Islet precursor cell (in vitro differentiated cells): ENCODE data around the gene CDH12.

Experiments used
- DNase-seq: peaks from one replicate; pipeline ENCODE4 v3.0.0-alpha.2; 2018

Gene CDH12

DNA sequence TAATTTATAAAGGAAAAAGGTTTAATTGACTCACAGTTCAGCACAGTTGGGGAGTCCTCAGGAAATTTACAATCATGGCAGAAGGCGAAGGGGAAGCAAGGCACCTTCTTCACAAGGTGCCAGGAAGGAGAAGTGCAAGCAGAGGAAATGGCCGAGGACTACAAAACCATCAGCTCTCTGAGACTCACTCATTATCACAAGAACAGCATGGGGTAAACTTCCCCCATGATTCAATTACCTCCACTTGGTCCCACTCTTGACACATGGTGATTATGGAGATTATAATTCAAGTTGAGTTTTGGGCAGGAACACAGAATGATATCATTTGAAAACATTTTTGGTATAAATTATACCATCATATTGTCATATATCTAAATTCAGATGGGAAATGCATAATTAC lies 934.7 kb downstream of the CDH12 start:
- DNase-seq: no peak

DNA sequence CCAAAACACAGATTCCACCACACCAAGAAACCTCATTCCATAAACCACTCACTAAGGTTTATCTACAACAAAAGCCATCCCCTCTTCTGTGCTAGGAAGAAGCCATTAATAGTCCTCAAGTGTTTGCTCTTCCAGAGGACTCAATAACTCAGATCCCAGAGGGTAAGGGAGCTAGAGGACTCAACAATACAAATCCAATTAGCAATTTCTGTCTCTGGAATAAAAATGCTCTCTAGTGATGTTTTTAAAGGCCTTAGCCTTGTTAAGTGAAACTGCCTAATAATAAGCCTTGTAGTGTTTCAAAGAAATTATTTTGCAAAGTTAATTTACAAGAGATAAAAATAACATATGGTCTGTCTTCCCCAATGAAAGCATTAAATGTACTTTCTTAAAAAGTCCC lies 942.4 kb downstream of the CDH12 start:
- no peak for DNase-seq

DNA sequence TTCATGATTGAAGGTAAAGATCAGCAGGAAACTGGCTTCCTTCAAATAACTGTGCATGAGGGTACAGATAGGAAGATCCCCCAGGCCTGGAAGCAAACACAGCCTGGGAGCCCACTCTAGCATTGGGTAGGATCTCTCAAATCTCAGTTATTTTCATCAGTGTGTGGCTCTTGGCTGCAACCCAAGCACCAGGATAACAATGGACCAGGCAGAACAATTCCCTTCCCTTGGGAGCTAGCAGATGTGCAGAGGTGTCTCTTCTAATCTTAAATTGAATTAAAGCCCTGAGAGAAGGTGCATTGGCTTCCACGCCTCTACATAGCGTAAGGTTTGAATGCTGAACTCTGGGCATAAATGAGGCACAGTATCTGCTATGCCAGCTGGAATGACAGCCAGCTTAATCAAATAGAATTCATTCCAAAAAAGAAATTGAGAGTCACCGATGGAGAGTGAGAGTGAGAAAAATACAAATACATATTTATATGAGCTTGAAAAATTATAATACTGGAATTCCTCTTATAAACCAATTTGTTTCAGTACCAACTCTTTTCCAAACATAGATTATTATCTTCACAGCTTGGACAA lies 957.3 kb downstream of the CDH12 start:
- no peak for DNase-seq

DNA sequence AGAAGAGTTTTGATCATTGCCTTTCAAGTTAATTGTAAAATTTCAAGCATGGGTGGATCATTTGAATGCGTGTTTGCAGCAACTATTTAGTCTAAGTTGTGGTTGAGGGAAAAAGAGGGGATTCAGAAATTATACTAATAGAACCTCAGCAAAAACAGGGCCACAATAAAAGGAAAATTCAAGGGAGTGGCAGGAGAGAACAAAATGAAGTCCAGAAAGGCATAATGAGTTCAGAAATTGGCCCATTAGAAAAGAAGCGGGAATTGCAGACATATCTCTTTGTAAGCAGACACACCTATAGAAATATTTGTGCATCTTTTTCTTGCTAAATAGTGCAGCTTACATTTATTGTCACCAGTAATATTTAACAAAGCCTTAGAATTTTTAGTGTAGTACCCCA lies 960.0 kb downstream of the CDH12 start:
- no peak for DNase-seq

DNA sequence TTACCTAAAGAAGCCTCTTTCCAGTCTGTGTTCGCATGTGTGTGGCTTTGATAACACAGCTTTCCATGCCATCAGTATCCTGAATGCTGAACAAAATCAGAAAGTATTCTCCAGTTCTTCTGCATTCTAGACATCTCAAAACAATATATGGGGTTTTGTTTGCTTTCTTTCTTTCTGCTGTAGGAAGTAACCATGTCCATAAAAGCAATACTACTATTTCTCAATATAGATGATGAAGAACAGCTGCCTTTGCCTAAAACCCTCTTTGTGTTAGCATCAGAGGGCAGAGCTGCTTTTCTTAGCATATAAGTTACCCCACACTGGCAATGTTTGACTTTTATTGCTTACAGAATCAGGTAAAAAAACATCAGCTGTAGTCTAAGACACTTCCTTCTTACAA lies 963.6 kb downstream of the CDH12 start:
- DNase-seq: no peak

DNA sequence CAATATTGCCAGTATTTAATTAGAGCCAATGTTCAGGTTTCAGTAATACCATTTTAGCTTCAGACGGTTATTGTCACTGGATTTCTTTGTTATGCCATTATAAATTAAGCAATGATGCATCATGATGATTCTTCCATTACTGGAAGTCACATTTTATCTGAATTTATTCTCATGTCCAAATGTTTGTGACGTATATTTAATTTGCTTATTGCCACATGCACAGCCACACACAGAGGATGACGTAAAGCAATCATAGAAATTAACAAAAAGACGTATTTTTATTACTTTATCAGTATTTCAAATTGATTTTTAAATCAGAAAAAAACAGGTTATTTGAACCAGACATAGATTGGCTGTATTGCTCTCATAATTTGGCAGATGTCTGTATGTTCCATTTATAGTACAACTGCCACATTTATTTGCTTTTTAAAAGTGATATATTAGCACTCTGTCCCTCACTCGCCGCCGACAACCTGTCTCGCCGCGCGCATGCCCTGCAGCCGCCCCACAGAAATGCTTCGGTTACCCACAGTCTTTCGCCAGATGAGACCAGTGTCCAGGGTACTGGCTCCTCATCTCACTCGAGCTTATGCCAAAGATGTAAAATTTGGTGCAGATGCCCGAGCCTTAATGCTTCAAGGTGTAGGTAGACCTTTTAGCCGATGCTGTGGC lies 970.9 kb downstream of the CDH12 start:
- DNase-seq: no peak

DNA sequence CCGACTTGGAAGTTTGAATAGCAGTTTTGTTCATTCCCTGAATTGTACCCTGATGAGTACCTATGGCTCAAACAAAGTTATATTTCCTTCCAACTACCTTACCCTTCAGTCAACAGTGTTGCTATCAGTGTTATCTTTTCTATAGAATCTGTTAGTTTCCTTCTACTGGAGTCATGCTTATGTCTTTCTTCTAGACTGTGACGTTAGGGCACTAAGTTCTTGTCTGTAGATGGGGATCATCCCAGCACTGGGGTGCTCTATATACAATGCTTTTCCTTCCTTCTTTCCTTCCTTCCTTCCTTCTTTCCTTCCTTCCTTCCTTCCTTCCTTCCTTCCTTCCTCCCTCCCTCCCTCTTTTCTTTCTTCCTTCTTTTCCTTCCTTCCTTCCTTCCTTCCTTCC lies 973.0 kb downstream of the CDH12 start:
- DNase-seq: no peak

DNA sequence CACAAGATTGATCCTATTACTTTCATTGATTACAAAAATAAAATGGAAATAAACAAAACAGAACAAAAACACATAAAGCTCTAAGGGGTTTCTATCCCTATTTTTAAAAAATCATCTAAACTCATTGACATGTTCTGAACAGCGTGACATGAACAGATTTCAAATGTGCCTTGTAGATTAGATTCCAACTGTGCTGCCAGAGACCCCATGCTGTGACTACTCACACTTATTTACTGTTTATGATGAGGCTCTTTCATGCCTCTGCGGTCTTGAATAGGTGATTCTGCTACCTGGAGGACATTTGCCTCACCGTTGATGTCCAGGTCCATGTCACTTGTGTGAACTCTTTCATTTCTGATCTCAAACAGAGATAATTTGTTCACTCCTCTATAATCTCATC lies 990.2 kb downstream of the CDH12 start:
- no peak for DNase-seq

DNA sequence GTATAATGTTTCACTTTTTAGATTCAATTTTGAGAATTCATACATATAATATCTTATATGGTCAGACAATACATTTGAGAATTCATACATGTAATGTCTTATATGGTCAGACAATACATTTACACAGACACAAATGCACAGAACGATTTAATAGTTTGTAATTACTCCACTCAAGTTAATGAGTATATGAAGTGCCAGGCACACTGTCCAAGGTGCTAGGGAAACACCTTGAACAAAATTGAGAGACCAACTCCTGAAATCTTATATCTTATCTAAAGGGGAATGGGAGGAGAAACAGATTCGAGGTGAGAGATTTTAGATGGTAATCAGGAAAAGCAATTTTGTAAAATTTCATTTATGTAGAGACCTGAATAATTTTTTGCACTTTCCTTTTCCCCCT lies 994.7 kb downstream of the CDH12 start:
- no peak for DNase-seq

DNA sequence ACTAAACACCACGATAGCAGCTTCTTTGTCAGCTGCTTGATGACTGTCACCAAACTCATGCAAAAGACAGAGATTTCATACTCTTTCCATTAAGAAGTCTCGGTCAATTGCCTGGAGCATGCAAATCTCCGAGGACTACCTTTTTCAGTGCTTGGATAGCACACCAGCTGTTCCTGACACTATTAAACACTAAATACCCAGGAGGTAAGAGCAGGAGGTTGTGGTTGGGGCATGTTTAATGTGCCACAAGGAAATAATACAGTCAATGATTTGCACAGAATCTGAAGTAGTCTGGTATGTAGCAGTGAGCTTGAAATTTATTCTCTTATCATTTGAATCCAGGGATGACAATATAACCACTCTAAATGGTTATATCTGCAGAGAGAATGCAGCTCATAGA lies 996.2 kb downstream of the CDH12 start:
- no peak for DNase-seq

DNA sequence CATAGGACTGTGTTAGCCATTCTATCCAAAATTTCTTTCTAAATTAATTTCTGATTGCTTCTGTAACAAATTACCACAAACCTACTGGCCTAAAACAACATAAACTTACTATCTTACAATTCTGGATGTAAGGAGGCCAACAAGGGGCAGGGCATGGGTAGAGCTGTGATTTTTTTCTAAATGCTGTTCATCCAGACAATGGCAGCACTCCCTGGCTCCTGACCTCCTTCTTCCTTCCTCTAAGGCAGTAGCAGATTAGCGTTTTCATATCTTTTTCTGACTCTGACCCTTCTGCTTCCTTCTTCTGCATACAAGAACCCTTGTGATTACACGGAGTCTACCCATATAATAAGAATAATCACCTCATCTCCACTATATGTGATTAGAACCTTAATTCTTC lies 1005.8 kb downstream of the CDH12 start:
- no peak for DNase-seq

DNA sequence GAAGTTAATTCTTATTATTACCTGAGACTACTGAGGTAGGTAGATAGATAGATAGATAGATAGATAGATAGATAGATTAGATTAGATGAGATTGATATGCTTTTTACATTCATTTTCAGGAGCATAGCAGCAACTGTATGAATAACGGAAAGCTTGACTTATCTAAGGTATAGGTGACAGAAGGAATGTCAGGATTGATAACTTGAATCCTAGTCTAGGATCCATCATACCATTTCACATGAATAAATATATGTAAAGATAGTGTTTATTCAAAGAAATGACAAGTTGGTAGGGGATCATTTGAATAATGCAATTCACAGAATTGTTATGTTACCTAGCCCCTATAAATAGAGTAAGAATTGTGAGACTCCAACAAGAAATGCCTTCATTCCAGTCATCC lies 1008.2 kb downstream of the CDH12 start:
- DNase-seq: no peak

DNA sequence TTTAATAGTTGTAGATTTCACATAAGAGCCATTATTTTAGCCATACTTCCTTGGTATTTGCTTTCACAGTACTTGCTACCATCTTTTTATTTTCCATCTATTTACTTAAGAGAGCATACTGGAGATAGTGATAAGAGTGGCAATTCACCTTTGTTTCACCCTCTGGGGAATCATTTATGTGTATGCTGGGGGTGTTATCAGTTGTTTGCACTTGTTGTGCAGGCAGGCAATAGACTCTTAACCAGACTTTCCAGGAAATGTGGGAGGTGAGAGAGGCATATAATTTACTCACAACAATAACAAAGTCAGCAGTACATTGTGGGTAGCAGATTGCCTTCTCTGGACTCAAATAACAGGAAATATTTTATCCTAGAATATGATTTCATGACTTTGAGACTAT lies 1018.3 kb downstream of the CDH12 start:
- no peak for DNase-seq

DNA sequence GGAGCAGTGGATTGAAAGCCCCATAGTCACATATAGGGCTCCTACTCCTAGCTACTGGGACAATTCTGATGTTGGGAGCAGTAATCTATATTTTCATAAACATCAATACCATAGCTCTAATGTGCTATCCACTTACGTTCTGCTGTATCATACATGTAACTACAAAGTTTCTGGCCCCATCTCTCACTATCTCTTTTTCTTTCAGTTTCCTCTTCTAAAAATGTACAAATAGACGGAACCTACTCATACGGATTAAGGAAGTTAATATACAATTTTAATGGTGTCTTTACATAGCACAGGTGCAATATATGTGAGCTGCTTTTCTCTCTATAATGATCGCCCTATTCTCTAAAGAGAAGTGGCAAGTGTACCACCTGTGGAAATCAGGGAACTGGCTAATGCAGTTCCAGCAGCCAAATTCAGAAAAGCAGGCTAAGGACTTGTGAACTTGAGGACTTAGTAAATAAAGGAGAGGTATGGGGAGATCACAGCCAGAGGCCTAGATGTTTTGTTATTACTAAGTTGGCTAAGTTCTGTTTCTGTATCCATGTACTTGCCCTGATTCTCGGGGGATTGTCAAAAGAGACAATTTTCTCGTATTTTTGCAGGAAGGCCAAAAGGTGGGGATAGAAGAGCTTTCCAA lies 1021.9 kb downstream of the CDH12 start:
- no peak for DNase-seq

DNA sequence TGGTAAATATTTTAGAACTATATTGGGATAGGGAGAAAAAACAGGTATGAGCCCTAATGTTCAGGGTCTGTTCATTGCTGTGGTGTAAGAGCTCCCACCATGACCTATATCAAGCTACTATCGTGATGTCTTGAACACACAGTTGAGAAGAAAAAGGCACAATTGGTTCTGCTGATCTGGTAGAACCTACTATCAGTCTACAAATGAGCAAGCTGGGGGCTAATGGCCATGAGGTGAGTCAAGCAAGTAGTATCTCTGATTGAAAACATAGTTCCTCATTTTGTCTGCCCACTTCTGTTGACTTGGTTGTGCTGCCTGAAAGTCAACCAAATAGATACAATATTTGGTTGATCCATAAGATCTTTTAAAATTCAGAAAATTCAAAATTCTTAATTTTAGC lies 1026.3 kb downstream of the CDH12 start:
- no peak for DNase-seq

DNA sequence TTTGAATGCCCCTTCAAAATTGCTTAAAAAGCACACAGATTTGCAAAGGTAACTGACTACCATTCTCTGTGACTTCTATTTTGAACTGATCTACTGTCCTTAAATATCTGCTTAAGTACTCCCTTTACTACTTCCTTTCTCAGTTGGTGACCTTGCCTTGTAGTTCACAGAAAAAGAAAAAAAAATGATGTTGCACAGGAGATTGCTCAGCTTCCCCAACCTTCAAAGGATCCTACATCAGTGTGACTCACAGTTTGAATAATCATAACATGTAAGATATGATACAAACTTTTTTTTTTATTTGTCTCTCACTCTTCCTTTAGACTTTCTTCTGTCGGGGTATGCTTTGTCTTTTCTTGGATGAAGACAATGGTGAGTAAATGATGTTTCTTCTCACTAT lies 1029.6 kb downstream of the CDH12 start:
- no peak for DNase-seq

DNA sequence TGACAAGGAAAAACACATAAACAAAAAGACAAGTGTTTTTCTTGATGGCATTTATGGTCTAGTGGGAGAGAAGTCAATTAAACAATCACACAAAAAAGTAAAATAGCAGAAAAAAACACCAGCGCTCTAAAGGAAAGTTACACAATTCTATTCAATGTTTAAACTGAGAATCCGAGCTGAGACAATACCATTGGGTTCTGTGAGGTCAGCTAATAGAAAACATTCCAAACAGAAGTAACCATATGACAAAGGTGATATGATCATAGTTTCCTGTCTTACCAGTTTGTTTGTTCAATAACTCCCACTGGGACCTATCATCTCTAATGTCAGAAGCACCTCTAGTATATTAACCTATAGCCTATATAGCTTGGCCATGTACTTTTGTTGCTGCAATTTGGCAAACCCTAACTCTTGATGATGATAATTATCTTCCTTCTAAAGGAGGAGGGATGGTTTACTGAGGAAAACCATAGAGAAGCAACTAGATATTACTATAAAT lies 1030.0 kb downstream of the CDH12 start:
- DNase-seq: no peak

DNA sequence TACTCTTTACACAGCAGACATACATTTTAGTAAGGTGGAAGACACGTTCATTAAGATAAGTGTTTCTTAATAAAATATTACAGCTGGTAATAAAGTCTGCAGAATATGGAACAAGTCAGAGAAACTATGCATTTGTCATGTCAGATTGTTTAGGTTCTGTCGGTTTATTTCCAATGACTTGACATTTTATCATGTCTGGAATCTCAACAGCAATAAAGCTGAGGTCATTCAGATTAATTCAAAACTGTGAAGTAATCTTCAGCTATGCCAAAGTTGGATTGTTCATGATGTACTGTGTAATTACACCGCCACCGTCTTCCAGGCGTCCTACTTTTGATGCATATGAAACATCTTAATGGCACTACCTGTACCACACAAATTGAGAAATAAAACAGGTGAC lies 1032.6 kb downstream of the CDH12 start:
- DNase-seq: no peak

DNA sequence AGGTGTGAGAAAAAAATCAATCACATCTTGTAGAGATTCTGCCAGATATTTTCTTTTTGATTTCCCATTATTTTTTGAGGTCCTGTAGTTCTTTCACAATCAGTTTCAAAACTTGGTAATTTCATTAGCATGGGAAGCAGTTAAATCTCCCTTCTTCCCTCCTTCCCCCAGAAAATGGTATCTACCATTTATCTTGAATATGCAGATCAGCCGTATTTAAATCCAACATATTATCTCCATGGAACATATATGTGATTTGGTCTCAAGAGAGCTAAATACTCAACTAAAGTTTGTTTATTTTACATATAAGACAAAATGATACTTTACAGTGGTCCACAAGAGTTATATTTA lies 1034.8 kb downstream of the CDH12 start:
- DNase-seq: no peak

DNA sequence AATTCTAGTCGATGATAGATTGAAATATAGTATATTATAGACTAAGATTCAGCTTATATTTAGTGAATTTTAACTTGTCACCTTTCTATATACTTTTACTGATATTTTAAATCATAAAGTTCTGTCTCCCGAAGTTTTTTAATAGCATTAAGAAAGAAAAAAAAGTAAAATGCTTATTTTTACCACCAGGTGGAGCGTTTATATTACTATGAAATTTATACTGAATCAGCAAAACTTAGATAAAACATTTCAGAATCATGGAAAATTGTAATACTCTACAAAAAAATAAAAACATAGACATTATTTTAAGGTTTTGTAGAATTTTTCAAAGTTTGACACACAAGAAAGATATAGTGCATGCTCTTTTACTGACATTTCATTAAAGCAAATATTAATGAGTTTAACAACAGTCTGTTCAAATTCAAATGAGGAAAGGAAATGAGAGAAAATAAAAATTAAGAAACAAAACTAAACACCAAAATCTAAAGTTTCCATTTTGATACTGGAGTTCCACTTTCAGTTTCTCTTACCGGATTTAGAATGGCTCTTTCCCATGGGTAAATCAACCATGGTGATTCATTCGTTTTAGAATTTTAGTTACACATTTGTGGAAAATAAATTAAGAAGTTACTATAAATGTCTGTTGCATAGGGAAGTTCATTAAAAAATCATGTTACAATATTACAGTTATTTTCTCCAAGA lies 1035.3 kb downstream of the CDH12 start:
- DNase-seq: no peak

DNA sequence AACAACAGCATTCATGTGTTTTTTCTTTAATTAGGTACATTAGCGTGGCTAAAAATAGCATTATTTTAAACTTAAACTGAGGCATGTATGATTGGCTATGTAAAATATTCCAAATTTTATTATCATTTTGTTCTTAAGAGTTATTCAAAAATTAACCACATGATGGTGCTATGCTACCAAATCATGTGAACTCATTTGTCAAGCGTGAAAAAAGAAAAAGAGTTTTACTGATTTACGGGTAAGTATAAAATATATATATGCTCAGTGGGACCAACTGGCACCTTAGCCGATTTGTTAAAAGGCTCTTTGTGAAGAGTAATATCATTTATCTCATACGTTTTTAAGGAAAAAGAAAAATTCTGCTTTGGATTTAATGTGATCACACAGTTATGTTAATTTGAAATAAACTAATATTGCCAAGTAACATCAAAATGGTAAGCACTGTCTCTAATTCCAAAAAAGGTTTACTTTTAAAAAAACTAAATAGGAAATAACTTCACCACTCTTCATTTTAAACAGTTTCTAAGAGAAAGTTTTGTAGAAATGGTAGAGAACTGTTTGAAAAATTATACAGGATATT lies 1042.3 kb downstream of the CDH12 start:
- DNase-seq: no peak

DNA sequence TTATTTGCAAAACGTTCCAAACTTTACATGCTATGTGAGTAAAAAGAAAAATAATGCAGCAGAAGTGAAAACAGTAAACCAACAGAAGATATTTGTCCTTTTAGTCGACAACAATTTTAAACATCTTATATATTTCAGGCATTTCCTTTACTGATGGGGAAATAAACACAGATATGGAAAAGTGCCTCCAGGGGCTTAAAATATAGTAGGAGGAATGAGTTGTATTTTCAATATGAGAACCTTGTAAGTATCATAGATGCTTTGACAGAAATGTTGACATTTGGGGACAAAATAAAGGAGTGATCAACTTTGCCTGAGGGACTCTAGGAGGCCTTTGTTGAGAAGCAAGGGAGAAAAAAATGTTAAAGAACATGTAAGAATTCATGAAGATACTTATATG lies 1043.5 kb downstream of the CDH12 start:
- no peak for DNase-seq

DNA sequence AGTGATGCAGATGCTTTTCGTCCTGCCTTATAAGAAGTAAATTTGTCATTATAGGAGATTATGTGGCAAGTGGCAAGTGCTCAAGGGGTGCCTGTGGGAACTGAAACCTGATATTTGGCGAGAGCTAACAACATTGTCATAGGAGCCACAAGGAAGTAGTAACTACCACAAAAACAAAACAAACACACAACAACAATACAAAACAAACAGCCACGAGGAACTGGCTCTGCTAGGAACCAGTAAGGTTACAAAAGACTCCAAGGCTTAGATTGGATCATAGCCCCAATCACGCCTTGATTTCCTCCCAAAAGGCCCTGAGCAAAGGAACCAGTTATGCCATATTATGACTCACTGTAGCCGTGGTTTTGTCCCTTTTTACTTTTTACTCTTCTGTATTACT lies 1045.2 kb downstream of the CDH12 start:
- DNase-seq: no peak

DNA sequence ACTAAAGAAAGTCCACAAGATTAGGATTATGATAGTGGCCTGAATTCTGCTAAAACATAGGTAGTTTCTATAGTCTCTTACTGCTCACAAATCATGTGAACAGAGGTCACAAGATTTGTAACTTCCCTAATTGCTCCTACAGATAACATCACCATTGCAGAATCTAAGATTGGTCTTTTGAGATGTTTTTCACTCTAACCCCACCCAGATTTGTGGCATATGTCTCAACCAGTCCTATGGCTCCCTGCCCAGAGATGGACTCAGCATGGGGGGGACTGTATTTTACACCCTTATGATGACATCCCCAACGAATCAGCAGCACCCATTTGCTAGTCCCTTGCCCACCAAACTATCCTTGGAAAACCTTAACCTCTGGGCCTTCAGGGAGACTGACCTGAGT lies 1046.2 kb downstream of the CDH12 start:
- DNase-seq: no peak
